ENCODE data around the gene PCYT2.

The PCYT2 gene

DNA sequence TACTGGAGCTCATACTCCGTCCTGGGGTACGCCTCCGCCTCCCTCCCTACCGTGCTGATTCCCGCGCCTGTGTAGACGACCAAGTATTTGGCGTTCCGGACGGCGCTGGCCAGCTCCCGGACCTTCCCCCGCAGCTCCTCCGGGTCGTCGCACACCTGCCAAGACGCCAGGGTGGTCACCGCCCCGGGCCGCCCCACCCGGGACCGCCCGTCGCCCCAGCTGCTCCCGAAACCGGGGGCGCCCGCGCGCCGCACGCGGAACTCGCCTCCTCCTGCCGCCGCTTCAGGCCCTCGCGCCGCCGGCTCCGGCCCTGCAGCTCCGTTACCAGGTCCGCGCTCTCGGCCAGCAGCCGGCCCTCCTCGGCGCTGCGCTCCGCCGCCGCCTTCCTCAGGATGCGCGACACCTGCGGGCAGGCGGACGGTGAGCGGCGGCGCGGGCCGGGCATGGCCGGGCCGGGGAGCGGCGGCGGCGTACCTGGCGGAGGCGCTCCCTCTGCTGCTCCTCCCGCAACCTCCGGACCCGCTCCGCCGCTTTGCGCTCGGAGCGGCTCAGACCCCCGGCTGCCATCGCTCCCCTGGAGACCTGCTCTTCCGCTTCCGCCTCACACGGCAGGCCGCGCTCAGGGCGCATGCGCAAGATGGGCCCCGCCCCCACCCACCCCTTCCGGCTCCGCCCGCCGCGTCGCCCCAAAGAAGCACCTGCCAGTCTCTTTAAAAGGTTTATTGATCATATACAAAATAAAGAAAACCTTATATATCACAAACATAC, 6.5 kb upstream of the PCYT2 start, which contains the start of gene SIRT7:
Gene SIRT7, minus strand, starts transcription at position 612 of the 768 bp plus-strand sequence. Its CDS starts 45 bp downstream, at position 567.
- Histone ChIP-seq H3K27me3 (replicated peaks; ENCODE audit: control insufficient read depth, insufficient read depth, low read length) (no peaks in the 10 kb centered on the region), H3K36me3 (ENCODE audit: control insufficient read depth, insufficient read depth, low read length) (peaks cover 30% of the 10 kb centered on the region), H3K4me3 (replicated peaks; ENCODE audit: low read depth, low read length) (peak within 1 kb of the TSS; percentile 86)
- TF ChIP-seq, protein P1, sequence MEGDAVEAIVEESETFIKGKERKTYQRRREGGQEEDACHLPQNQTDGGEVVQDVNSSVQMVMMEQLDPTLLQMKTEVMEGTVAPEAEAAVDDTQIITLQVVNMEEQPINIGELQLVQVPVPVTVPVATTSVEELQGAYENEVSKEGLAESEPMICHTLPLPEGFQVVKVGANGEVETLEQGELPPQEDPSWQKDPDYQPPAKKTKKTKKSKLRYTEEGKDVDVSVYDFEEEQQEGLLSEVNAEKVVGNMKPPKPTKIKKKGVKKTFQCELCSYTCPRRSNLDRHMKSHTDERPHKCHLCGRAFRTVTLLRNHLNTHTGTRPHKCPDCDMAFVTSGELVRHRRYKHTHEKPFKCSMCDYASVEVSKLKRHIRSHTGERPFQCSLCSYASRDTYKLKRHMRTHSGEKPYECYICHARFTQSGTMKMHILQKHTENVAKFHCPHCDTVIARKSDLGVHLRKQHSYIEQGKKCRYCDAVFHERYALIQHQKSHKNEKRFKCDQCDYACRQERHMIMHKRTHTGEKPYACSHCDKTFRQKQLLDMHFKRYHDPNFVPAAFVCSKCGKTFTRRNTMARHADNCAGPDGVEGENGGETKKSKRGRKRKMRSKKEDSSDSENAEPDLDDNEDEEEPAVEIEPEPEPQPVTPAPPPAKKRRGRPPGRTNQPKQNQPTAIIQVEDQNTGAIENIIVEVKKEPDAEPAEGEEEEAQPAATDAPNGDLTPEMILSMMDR (IDR thresholded peaks at IDR 0.05; ENCODE audit: insufficient read depth, low read length, poor library complexity, severe bottlenecking): no peak
- peak; percentile 91 for DNase-seq (ENCODE audit: extremely low read depth, insufficient read length)

DNA sequence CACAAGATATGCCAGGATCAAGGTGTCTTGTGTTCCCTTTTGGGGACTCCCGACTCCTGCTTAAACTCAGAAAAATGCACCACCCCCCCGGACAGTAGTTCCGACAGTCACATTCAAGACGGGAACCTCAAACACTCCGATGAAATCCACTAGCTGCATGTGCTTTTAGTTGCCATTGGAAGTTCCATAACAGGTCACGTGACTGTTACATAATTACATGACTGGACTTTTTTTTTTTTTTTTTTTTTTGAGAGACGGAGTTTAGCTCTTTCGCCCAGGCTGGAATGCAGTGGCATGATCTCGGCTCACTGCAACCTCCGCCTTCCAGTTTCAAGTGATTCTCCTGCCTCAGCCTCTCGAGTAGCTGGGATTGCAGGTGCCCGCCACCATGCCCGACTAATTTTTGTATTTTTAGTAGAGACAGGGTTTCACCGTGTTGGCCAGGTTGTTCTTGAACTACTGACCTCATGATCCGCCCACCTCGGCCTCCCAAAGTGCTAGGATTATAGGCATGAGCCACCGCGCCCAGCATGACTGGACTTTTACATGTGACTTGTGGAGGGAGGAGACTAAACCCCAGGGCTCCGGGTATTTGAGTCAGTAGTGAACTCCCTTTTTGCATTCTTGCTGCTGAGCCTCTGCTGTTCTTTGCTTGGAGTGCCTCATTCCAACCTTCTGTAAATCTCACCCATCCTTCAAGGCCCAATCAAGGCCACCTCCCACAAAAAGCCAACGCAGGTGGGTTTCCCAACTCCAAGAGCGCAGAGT, 5.2 kb upstream of the PCYT2 start:
- no peak for DNase-seq (ENCODE audit: extremely low read depth, insufficient read length)
- Histone ChIP-seq H3K27me3 (replicated peaks; ENCODE audit: control insufficient read depth, insufficient read depth, low read length) (no peaks in the 10 kb centered on the region), H3K36me3 (ENCODE audit: control insufficient read depth, insufficient read depth, low read length) (peaks cover 36% of the 10 kb centered on the region), H3K4me3 (replicated peaks; ENCODE audit: low read depth, low read length) (peak overlapping the region; percentile 86)
- TF ChIP-seq, protein P1 (IDR thresholded peaks at IDR 0.05; ENCODE audit: insufficient read depth, low read length, poor library complexity, severe bottlenecking): no peak

DNA sequence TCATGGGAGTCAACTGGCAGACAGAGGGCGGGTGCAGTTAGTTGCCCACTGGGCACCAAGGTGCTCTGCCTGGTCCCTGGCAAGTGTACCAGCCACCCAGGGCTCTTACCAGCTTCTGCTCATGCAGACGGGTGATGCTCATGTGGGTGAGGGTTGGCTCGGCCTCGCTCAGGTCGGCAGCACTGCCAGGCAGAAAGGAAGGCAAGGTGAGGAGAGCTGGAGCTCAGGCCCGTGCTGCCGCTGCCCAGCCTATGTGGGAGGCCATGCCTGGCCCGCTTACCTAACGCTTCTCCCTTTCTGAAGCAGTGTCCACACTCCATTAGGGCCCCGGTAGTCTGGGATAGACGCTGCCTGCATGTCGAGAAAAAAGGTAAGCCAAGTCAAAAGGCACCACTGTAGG, 4.1 kb upstream of the PCYT2 start:
- Histone ChIP-seq H3K36me3 (ENCODE audit: control insufficient read depth, insufficient read depth, low read length) (peaks cover 32% of the 10 kb centered on the region), H3K4me3 (replicated peaks; ENCODE audit: low read depth, low read length) (no peak overlapping the region), H3K27me3 (replicated peaks; ENCODE audit: control insufficient read depth, insufficient read depth, low read length) (no peaks in the 10 kb centered on the region)
- no peak for DNase-seq (ENCODE audit: extremely low read depth, insufficient read length)
- TF ChIP-seq, protein P1 (IDR thresholded peaks at IDR 0.05; ENCODE audit: insufficient read depth, low read length, poor library complexity, severe bottlenecking): no peak

DNA sequence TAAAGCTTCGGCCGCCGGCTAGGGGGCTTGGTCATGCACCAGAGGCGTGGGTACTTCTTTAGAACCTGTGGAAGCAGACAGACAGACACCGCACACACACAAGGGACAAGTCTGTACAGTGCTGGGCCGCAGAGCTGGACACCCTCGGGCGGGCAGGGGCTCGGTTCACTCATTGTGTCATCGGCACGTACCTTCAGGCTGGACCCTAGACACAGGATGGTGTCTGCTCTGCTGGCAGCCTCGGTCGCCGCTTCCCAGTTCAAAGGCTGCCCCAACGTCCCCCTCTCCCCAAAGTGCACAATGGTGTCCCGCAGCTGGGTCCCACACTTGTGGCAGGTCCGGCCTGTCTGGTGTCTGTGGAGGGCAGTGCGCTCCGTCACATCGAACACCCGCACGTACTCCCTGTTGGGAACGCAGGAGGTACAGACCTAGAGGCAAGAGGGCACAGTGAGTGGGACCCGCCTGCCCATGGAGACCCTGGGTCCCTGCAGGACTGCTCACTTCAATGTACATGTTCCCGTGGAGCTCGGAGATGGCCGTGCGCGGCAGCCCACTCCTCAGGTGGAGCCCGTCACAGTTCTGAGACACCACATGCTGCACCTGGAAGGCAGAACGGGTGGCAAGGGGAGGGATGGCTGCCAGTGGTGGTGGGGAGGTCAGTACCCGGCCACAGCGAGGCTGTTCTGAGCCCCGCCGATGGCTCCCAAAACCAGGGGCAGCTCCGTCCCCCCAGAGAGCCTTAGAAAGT, 3.1 kb upstream of the PCYT2 start:
- H3K4me3 ChIP-seq (replicated peaks; ENCODE audit: low read depth, low read length): no peak overlapping the region
- TF ChIP-seq, protein P1 (IDR thresholded peaks at IDR 0.05; ENCODE audit: insufficient read depth, low read length, poor library complexity, severe bottlenecking): no peak
- H3K27me3 ChIP-seq (replicated peaks; ENCODE audit: control insufficient read depth, insufficient read depth, low read length): no peaks in the 10 kb centered on the region
- peaks cover 30% of the 10 kb centered on the region for H3K36me3 ChIP-seq (ENCODE audit: control insufficient read depth, insufficient read depth, low read length)
- no peak for DNase-seq (ENCODE audit: extremely low read depth, insufficient read length)

DNA sequence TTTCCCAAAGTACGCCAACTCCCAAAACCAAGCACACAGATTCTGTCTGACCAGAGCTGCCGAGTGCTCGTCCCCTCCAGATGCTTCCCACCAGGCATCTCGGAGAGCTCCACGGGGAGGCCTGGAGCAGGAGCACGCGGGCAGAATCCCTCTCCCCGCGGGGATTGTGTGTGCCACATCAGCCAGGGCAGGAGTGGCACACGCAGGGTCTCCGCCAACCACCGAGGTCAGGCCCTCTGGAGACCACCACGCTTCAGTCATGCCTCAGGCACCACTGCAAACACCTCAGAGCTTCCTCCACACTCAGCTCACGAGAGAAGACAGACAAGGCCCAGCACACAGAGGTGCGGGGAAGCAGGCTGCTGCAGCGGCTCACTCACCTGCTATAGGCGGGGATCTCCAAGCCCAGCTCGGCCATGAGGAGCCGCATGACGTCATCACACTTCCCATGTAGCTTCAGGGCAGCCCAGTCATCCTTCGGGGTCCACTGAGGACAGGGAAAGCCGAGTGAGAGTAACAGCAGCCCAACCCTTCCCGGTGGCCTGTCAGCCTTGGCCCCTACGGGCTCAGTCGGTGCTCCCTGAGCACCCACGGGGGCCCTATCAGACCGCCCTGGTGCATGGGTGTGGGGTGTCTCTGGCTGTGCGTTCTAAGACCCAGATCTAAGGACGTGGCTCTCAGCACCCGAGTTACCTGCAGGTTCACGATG, 2.3 kb upstream of the PCYT2 start:
- Histone ChIP-seq H3K4me3 (replicated peaks; ENCODE audit: low read depth, low read length) (no peak overlapping the region), H3K36me3 (ENCODE audit: control insufficient read depth, insufficient read depth, low read length) (peaks cover 30% of the 10 kb centered on the region), H3K27me3 (replicated peaks; ENCODE audit: control insufficient read depth, insufficient read depth, low read length) (no peaks in the 10 kb centered on the region)
- TF ChIP-seq, protein P1 (IDR thresholded peaks at IDR 0.05; ENCODE audit: insufficient read depth, low read length, poor library complexity, severe bottlenecking): no peak
- no peak for DNase-seq (ENCODE audit: extremely low read depth, insufficient read length)

Measured in GM06990 (cell line).